Right atrium auricular region (tissue), 2 donors: Measurements from ENCODE around the gene F8. TPM values are rescaled to one million over a fixed set of nuclear protein-coding genes. Genes with fewer than 3 reads are reported as not detected.
"Not testable (repeated sequence)": the region's sequence is repeated elsewhere in the genome, so short reads cannot be mapped to it uniquely, and the experiment has no call there.

Experiments
- DNase-seq: peaks from one replicate; pipeline ENCODE4 v3.0.0-alpha.2; 2019; ENCODE audit warnings: low spot score
- H3K27ac ChIP-seq, 2 donors: fragments of 200-600 bp; sonication (generic); 1 replicate in 1 of 2; 2 replicates in 1 of 2; pipeline ENCODE4 v1.5.1; 2016 to 2019
- H3K27me3 ChIP-seq, 2 donors: fragments of 200-600 bp; sonication (generic); one replicate each; pipeline versions ENCODE4 v1.5.1 to v1.6.0; 2017 to 2019
- H3K36me3 ChIP-seq: fragments of 200-600 bp; sonication (generic); one replicate; pipeline ENCODE4 v1.5.1; 2016
- H3K4me1 ChIP-seq, 2 donors: fragments of 200-600 bp; sonication (generic); one replicate each; pipeline versions ENCODE4 v1.5.1 to v1.6.0; 2017 to 2019
- H3K4me3 ChIP-seq, 2 donors: fragments of 200-600 bp; sonication (generic); 1 replicate in 1 of 2; 2 replicates in 1 of 2; pipeline ENCODE4 v1.5.1; 2017 to 2019; ENCODE audit warnings: mild to moderate bottlenecking in 1 of 2, moderate library complexity in 1 of 2
- H3K9me3 ChIP-seq, 2 donors: fragments of 200-600 bp; sonication (generic); one replicate each; pipeline ENCODE4 v1.5.1; 2019
- total RNA-seq, 2 donors: library from RNA; depleted of rRNA; stranded (reverse); fragments of >200 nt; gene quantifications; one replicate each; pipeline ENCODE4 v1.1.0, GENCODE V29; 2016
- TF ChIP-seq, protein P1 (sequence below), 2 donors: fragments of 200-600 bp; sonication (generic); IDR thresholded peaks; one replicate each; pipeline ENCODE4 v1.5.1; 2019; ENCODE audit warnings: antibody characterized with exemption in 2 of 2

Gene F8
- total RNA-seq, 2 donors from 2014 or later = 41.2 to 42.9 TPM

DNA sequence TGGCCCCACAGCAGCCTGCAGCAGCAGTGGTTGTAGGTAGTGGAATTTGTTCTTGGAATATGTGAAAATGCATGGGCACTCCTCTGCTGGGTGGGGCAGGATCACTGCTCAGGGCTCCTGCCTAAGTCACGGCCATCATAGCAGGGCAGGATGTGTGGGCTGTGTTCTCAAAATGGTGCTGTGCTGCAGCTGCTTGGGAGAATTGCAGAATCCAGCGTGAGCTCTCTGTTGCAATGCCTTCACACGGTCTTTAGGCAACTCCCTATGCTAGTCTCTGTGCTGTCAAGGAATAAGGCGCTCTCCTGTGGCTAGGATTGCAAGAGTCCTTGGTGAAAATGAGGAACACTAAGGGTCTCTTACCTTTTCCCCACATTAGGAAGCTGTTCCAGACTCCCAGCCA lies 42.9 kb downstream of the F8 start:
- TF ChIP-seq, protein P1, sequence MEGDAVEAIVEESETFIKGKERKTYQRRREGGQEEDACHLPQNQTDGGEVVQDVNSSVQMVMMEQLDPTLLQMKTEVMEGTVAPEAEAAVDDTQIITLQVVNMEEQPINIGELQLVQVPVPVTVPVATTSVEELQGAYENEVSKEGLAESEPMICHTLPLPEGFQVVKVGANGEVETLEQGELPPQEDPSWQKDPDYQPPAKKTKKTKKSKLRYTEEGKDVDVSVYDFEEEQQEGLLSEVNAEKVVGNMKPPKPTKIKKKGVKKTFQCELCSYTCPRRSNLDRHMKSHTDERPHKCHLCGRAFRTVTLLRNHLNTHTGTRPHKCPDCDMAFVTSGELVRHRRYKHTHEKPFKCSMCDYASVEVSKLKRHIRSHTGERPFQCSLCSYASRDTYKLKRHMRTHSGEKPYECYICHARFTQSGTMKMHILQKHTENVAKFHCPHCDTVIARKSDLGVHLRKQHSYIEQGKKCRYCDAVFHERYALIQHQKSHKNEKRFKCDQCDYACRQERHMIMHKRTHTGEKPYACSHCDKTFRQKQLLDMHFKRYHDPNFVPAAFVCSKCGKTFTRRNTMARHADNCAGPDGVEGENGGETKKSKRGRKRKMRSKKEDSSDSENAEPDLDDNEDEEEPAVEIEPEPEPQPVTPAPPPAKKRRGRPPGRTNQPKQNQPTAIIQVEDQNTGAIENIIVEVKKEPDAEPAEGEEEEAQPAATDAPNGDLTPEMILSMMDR (IDR thresholded peaks at IDR 0.05) = no peak
- no peak overlapping the region for H3K4me3 ChIP-seq

DNA sequence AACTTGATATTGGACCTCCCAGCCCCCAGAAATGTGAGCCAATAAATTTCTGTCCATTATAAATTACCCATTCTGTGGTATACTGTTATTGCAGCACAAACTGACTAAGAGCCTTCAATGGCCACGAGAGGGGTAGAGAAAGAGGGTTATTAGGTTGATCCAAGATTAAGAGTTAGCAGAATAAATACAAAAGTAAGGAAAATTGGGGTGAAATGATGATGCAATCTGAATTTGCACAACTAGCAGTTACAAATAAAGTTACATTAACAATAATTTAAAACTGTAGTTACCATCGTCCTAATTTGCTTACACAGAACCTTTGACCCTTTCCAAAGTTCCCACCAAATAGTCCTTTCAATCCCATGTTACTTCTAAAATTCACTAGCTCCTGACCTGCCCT lies 54.2 kb downstream of the F8 start:
- Histone ChIP-seq H3K27ac (no peak overlapping the region), H3K9me3 (no peaks in the 10 kb centered on the region), H3K4me1 (no peaks in the 10 kb centered on the region), H3K36me3 (no peaks in the 10 kb centered on the region), H3K27me3 (no peaks in the 10 kb centered on the region), H3K4me3 (no peak overlapping the region)
- TF ChIP-seq, protein P1 (IDR thresholded peaks at IDR 0.05) = no peak
- no peak for DNase-seq

More for the DNA sequence above, 42.9 kb downstream of the F8 start:
- no peak for DNase-seq
- Histone ChIP-seq H3K4me1 (no peaks in the 10 kb centered on the region), H3K9me3 (peaks cover 0 to 10% of the 10 kb centered on the region in 2 donors), H3K27me3 (no peaks in the 10 kb centered on the region), H3K36me3 (no peaks in the 10 kb centered on the region), H3K27ac (no peak overlapping the region)

DNA sequence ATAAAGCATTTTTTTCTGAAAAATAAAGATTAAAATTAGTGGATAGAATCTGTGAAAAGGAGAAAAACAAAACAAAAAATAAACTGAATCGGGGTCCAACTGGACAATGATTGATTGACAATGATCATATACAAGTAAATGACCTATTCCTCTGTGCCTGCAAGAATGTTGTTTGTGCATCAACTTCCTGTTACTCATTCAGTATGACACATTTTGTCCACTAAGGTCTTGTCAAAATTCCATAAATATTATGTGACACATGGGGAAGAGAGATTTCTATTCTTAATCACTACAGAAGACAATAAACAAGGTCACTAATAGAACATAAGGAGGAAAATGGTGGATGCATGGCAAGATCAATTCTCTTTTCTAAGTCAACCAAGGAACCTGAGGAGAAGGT lies 54.9 kb downstream of the F8 start:
- TF ChIP-seq, protein P1 (IDR thresholded peaks at IDR 0.05) = no peak
- H3K36me3 ChIP-seq = no peaks in the 10 kb centered on the region
- H3K27ac ChIP-seq = no peak overlapping the region
- H3K9me3 ChIP-seq = no peaks in the 10 kb centered on the region
- no peak for DNase-seq
- no peak overlapping the region for H3K4me3 ChIP-seq
- H3K4me1 ChIP-seq = no peaks in the 10 kb centered on the region
- H3K27me3 ChIP-seq = no peaks in the 10 kb centered on the region

DNA sequence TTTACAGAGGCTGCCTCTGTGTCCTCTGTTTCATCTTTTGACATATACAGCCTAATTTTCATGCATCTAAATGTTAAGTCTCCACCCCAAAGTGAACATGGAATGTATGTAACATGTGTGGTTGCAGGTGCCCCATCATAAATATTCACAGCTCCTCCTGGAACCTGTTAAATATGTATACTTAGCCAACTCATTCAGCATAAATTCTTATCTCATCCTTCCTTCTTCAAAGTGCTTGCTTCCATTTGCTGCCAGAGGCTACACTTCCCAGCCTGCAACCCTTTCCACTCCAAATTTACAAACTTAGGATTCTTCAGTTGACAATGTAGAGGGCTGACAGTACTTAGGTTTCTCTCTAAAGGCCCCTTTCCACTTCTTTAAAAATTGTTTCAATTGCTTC lies 60.6 kb downstream of the F8 start:
- H3K27me3 ChIP-seq = no peaks in the 10 kb centered on the region
- TF ChIP-seq, protein P1 (IDR thresholded peaks at IDR 0.05) = no peak
- H3K36me3 ChIP-seq = no peaks in the 10 kb centered on the region
- H3K9me3 ChIP-seq = no peaks in the 10 kb centered on the region
- no peak for DNase-seq
- no peak overlapping the region for H3K4me3 ChIP-seq
- H3K27ac ChIP-seq = no peak overlapping the region
- H3K4me1 ChIP-seq = no peaks in the 10 kb centered on the region

DNA sequence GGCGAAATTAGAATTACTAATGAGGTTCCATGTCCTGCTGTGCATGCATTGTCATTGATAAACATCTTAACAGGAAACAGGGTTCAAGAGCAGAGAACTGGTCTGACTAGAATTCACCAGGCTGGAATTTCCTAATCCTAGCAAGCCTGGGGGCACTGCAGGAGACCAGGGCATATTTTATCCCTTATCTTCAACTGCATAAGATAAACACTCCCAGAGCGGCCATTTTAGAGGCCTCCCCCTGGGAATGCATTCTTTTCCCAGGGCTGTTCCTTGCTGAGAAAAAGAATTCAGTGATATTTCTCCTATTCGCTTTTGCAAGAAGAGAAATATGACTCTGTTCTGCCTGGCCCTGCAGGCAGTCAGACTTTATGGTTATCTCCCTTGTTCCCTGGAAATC lies 66.7 kb downstream of the F8 start:
- H3K4me1 ChIP-seq, H3K27me3 ChIP-seq, H3K27ac ChIP-seq, H3K4me3 ChIP-seq, DNase-seq, H3K36me3 ChIP-seq: not testable (repeated sequence)
- H3K9me3 ChIP-seq = peaks cover 0 to 11% of the 10 kb centered on the region in 2 donors

DNA sequence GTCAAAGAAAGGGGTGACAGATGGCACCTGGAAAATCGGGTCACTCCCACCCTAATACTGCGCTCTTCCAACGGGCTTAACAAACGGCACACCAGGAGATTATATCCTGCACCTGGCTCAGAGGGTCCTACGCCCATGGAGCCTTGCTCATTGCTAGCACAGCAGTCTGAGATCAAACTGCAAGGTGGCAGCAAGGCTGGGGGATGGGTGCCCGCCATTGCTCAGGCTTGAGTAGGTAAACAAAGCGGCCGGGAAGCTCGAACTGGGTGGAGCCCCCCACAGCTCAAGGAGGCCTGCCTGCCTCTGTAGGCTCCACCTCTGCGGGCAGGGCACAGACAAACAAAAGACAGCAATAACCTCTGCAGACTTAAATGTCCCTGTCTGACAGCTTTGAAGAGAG lies 83.3 kb downstream of the F8 start:
- not testable (repeated sequence) for H3K4me1 ChIP-seq, DNase-seq, H3K4me3 ChIP-seq, H3K36me3 ChIP-seq, H3K9me3 ChIP-seq, H3K27ac ChIP-seq, H3K27me3 ChIP-seq

DNA sequence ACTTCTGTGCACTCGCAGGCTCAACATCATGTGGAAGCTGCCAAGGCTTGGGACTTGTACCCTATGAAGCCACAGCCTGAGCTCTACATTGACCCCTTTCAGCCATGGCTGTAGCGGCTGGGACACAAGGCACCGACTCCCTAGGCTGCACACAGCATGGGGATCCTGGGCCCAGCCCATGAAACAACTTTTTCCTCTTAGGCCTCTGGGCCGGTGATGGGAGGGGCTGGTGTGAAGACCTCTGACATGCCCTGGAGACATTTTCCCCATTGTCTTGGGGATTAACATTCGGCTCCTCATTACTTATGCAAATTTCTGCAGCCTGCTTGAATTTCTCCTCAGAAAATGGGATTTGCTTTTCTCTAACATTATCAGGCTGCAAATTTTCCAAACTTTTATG lies 97.8 kb downstream of the F8 start:
- H3K27me3 ChIP-seq, H3K4me3 ChIP-seq, H3K4me1 ChIP-seq, H3K36me3 ChIP-seq, H3K9me3 ChIP-seq, H3K27ac ChIP-seq, DNase-seq: not testable (repeated sequence)
